ENCODE results near the gene GLIS1. TPM values are rescaled to one million over a fixed set of nuclear protein-coding genes. Genes with fewer than 3 reads are reported as not detected.

The GLIS1 gene
- total and polyA plus RNA-seq, 2 donors (not counting 3 experiments of a cell fraction or from before 2014, with no cell fraction given): not detected

GRCh38 chr1:53500204-53501064 lies 238.5 kb downstream of the GLIS1 start:
- H3K4me1 ChIP-seq (ENCODE audit: control insufficient read depth, extremely low read depth, insufficient read depth, low read length): no peaks in the 10 kb centered on the region
- no peaks in the 10 kb centered on the region for H3K9me3 ChIP-seq (replicated peaks; ENCODE audit: control insufficient read depth, insufficient read depth, low read length)
- H3K79me2 ChIP-seq (ENCODE audit: control insufficient read depth, insufficient read depth, low read length): no peaks in the 10 kb centered on the region
- intact Hi-C loops (cut with micrococcal nuclease): no loop called here
- no peaks in the 10 kb centered on the region for H3K36me3 ChIP-seq (ENCODE audit: control insufficient read depth in 2 of 2, extremely low read depth in 1 of 2, insufficient read depth in 2 of 2, low read length in 2 of 2)
- DNase-seq (ENCODE audit: low read depth, low spot score) (no peak), FAIRE-seq (no peak)
- BruUV-seq (replicated peaks): no TSS peak
- H2AFZ ChIP-seq (ENCODE audit: low read depth, low read length): no peak overlapping the region
- ChIA-PET POLR2A (no interaction called here), CTCF (no interaction called here)
- no peaks in the 10 kb centered on the region for H3K9me1 ChIP-seq (replicated peaks; ENCODE audit: control insufficient read depth, extremely low read depth, insufficient read depth, low read length)
- H3K27me3 ChIP-seq (ENCODE audit: control insufficient read depth in 2 of 2, insufficient read depth in 2 of 2, low read length in 2 of 2): no peaks in the 10 kb centered on the region
- no peak overlapping the region for H3K4me3 ChIP-seq (replicated peaks in 1 of 3; ENCODE audit: insufficient read depth in 1 of 3, low read depth in 1 of 3, low read length in 3 of 3)
- no peak overlapping the region for H3K9ac ChIP-seq (replicated peaks; ENCODE audit: extremely low read depth, insufficient read depth, low read length)
- H3K27ac ChIP-seq (ENCODE audit: insufficient read depth, low read depth, low read length): no peak overlapping the region
- TF ChIP-seq MYC (IDR thresholded peaks at IDR 0.05; ENCODE audit: low read depth, low read length): no peak
- TF ChIP-seq JUN (IDR thresholded peaks at IDR 0.05; ENCODE audit: borderline replicate concordance, insufficient read depth, insufficient read length, low read depth): no peak
- TF ChIP-seq GATA2 (IDR thresholded peaks at IDR 0.05; ENCODE audit: insufficient read depth, insufficient read length, low read depth, low read length): no peak
- no peak for TF ChIP-seq CTCF (IDR thresholded peaks at IDR 0.05; ENCODE audit: extremely low read depth in 1 of 2, insufficient read depth in 1 of 2, low read depth in 1 of 2, low read length in 2 of 2)
- TF ChIP-seq EZH2 (IDR thresholded peaks at IDR 0.05; ENCODE audit: borderline replicate concordance, low read depth, low read length, severe bottlenecking): no peak
- TF ChIP-seq MAX (IDR thresholded peaks at IDR 0.05; ENCODE audit: insufficient read depth, insufficient read length): no peak
- TF ChIP-seq FOS (IDR thresholded peaks at IDR 0.05; ENCODE audit: borderline replicate concordance, insufficient read depth, low read length): no peak
- no peak for TF ChIP-seq POLR2AphosphoS5 (IDR thresholded peaks at IDR 0.05; ENCODE audit: insufficient read depth, low read depth, low read length)
- TF ChIP-seq POLR2A (IDR thresholded peaks at IDR 0.05; ENCODE audit: low read depth, low read length): no peak
- H3K4me2 ChIP-seq (ENCODE audit: insufficient read depth, low read length): no peak overlapping the region
- H4K20me1 ChIP-seq (replicated peaks; ENCODE audit: control insufficient read depth, extremely low read depth, insufficient read depth, low read length): no peaks in the 10 kb centered on the region
- dilution Hi-C loops (cut with MboI; ENCODE audit: extremely low pct_ligation_motif_present, low sequenced_read_pairs): no loop called here
